IMR-90 (cell line): ENCODE results near the gene MFNG. TPM values are rescaled to one million over a fixed set of nuclear protein-coding genes. Genes with fewer than 3 reads are reported as not detected.

Experiments
- ATAC-seq: fragments of 200-7000 bp; cut with Tn5 transposase; 2 replicates; pipeline ENCODE4 v1.9.1; 2020; ENCODE audit warnings: low read depth, mild to moderate bottlenecking, moderate library complexity
- BruUV-seq: library from RNA; stranded (reverse); fragments of 400-500 nt; replicated peaks from 2 replicates; lab custom pipeline; 2021; lab: Mats Ljungman, UMichigan
- CTCF ChIA-PET: fragments of 300-600 bp; formaldehyde crosslinking; extraction: SDS; loops from one replicate; lab custom pipeline; 2021; ENCODE audit warnings: antibody characterized with exemption; lab: Yijun Ruan, JAX
- POLR2A ChIA-PET: fragments of 300-600 bp; sonication (Branson Sonifier 250); formaldehyde crosslinking; loops from one replicate; lab custom pipeline; 2022; ENCODE audit warnings: antibody characterized with exemption; ENCODE audit not compliant: unreplicated experiment; lab: Charles Lee
- DNase-seq: peaks from one replicate; pipeline ENCODE4 v3.0.0; 2013
- H2AFZ ChIP-seq: replicated peaks from 2 replicates; pipeline ENCODE3; 2013; ENCODE audit warnings: low read length, mild to moderate bottlenecking; ENCODE audit not compliant: poor library complexity
- H2AK5ac ChIP-seq: 2 replicates; pipeline ENCODE4 v1.6.1; 2013; ENCODE audit warnings: low read depth, low read length, inconsistent platforms
- H2AK9ac ChIP-seq: replicated peaks from 2 replicates; pipeline ENCODE3; 2013; ENCODE audit warnings: mild to moderate bottlenecking, low read depth, low read length, moderate library complexity; ENCODE audit not compliant: poor library complexity
- H2BK120ac ChIP-seq: 2 replicates; pipeline ENCODE4 v1.6.1; 2013; ENCODE audit warnings: low read depth, low read length, inconsistent platforms
- H2BK15ac ChIP-seq: 3 replicates; pipeline ENCODE4 v1.6.1; 2013; ENCODE audit warnings: low read depth, low read length, inconsistent platforms
- H2BK20ac ChIP-seq: 2 replicates; pipeline ENCODE4 v1.6.1; 2013; ENCODE audit warnings: low read depth, mild to moderate bottlenecking, inconsistent platforms, low read length, moderate library complexity
- H2BK5ac ChIP-seq: 2 replicates; pipeline ENCODE4 v1.6.1; 2013; ENCODE audit warnings: mild to moderate bottlenecking, low read depth, low read length, inconsistent platforms; ENCODE audit not compliant: poor library complexity, severe bottlenecking
- H3K14ac ChIP-seq: replicated peaks from 2 replicates; pipeline ENCODE4 v1.6.1; 2013; ENCODE audit warnings: low read depth, low read length, inconsistent platforms
- H3K18ac ChIP-seq: 2 replicates; pipeline ENCODE4 v1.6.1; 2013; ENCODE audit warnings: low read depth, low read length, control low read depth
- H3K23ac ChIP-seq: 2 replicates; pipeline ENCODE4 v1.6.1; 2013; ENCODE audit warnings: low read depth, low read length, inconsistent platforms
- H3K27ac ChIP-seq: 2 replicates; pipeline ENCODE4 v1.5.1; 2013; ENCODE audit warnings: mild to moderate bottlenecking, control low read depth, low read length; ENCODE audit not compliant: insufficient read depth
- H3K27me3 ChIP-seq: 2 replicates; pipeline ENCODE4 v1.6.1; 2013; ENCODE audit warnings: low read length; ENCODE audit not compliant: control insufficient read depth, insufficient read depth
- H3K36me3 ChIP-seq: 2 replicates; pipeline ENCODE4 v1.6.1; 2013; ENCODE audit warnings: low read length, mixed read lengths; ENCODE audit not compliant: control insufficient read depth, insufficient read depth
- H3K4ac ChIP-seq: 2 replicates; pipeline ENCODE4 v1.6.1; 2013; ENCODE audit warnings: low read depth, low read length, inconsistent platforms
- H3K4me1 ChIP-seq: 2 replicates; pipeline ENCODE4 v1.6.1; 2013; ENCODE audit warnings: low read length, mixed read lengths; ENCODE audit not compliant: control insufficient read depth, insufficient read depth
- H3K4me2 ChIP-seq: 2 replicates; pipeline ENCODE4 v1.6.1; 2013; ENCODE audit warnings: low read depth, mild to moderate bottlenecking, control low read depth, low read length, moderate library complexity
- H3K4me3 ChIP-seq: 2 replicates; pipeline ENCODE4 v1.5.1; 2013; ENCODE audit warnings: low read depth, mild to moderate bottlenecking, control low read depth, low read length, moderate library complexity; ENCODE audit not compliant: insufficient read depth
- H3K56ac ChIP-seq: 2 replicates; pipeline ENCODE4 v1.6.1; 2013; ENCODE audit warnings: low read length, inconsistent platforms; ENCODE audit not compliant: insufficient read depth; ENCODE audit errors: extremely low read depth
- H3K79me1 ChIP-seq, 2 experiments: 2 replicates each; pipeline ENCODE4 v1.6.1; 2013; ENCODE audit warnings: low read length in 2 of 2, inconsistent platforms in 1 of 2, low read depth in 1 of 2
- H3K9ac ChIP-seq: 2 replicates; pipeline ENCODE4 v1.6.1; 2013; ENCODE audit warnings: low read depth, low read length, control low read depth
- H3K9me1 ChIP-seq: 2 replicates; pipeline ENCODE4 v1.6.1; 2013; ENCODE audit warnings: low read length, inconsistent platforms; ENCODE audit not compliant: insufficient read depth
- H3K9me3 ChIP-seq: 2 replicates; pipeline ENCODE4 v1.6.1; 2013; ENCODE audit warnings: low read length; ENCODE audit not compliant: control insufficient read depth, insufficient read depth
- H4K20me1 ChIP-seq: 2 replicates; pipeline ENCODE4 v1.6.1; 2013; ENCODE audit warnings: low read length, inconsistent platforms; ENCODE audit not compliant: insufficient read depth
- H4K5ac ChIP-seq: 2 replicates; pipeline ENCODE4 v1.6.1; 2013; ENCODE audit warnings: mild to moderate bottlenecking, low read depth, low read length, control low read depth
- H4K8ac ChIP-seq, 2 experiments: 2 replicates each; pipeline ENCODE4 v1.6.1; 2013; ENCODE audit warnings: low read depth in 2 of 2, low read length in 2 of 2, control low read depth in 1 of 2, inconsistent platforms in 1 of 2
- H4K91ac ChIP-seq: 2 replicates; pipeline ENCODE4 v1.6.1; 2013; ENCODE audit warnings: low read depth, low read length, inconsistent platforms; ENCODE audit not compliant: insufficient read depth
- CHD1 ChIP-seq: IDR thresholded peaks from 2 replicates; pipeline ENCODE4 v1.6.1; 2012; ENCODE audit warnings: low read depth, low read length, improper control_type of control experiment
- ELK1 ChIP-seq: fragments of 150-350 bp; IDR thresholded peaks from 2 replicates; pipeline ENCODE4 v1.6.1; 2016; ENCODE audit warnings: low read depth, mild to moderate bottlenecking, low read length, moderate library complexity, borderline replicate concordance
- MAZ ChIP-seq: IDR thresholded peaks from 2 replicates; pipeline ENCODE4 v1.6.1; 2012; ENCODE audit warnings: low read depth, mild to moderate bottlenecking, low read length, improper control_type of control experiment, moderate library complexity, borderline replicate concordance
- RAD21 ChIP-seq: IDR thresholded peaks from 2 replicates; pipeline ENCODE4 v1.6.1; 2012; ENCODE audit warnings: low read length, improper control_type of control experiment
- SMC3 ChIP-seq: fragments of 150-350 bp; IDR thresholded peaks from 2 replicates; pipeline ENCODE4 v1.6.1; 2016; ENCODE audit warnings: low read depth, mild to moderate bottlenecking, antibody characterized with exemption, low read length, moderate library complexity
- WGBS, 2 experiments: methylation state at CpG; one replicate each; pipeline versions ENCODE4 v1.1.5 to v1.1.7; 2013; ENCODE audit warnings: missing lambda C conversion rate in 2 of 2; ENCODE audit not compliant: insufficient read length in 1 of 2; ENCODE audit errors: extremely low coverage in 2 of 2; 5-methylcytosine and 5-hydroxymethylcytosine counted together
- dilution Hi-C: fragments of 300-500 bp; cut with HindIII; formaldehyde crosslinking; loops from one replicate; pipeline ENCODE4 v1.14.3; 2018; ENCODE audit warnings: low sequenced_read_pairs; ENCODE audit not compliant: unreplicated experiment
- in situ Hi-C: fragments of 300-500 bp; cut with MboI; formaldehyde crosslinking; loops from 3 replicates; pipeline ENCODE4 v1.14.3; 2019; ENCODE audit warnings: low sequenced_read_pairs, inconsistent platforms, mixed read lengths
- intact Hi-C: fragments of 100-400 bp; cut with micrococcal nuclease; formaldehyde crosslinking; loops from 2 replicates; pipeline ENCODE4 v1.10.0; 2022
- polyA plus RNA-seq, 3 experiments: library from polyadenylated mRNA; depleted of rRNA; stranded (reverse); fragments of >200 nt; gene quantifications; 2 replicates each; pipeline ENCODE4 v1.2.3, GENCODE V29; 2012; ENCODE audit warnings: low replicate concordance in 1 of 3
- total RNA-seq: library from RNA; depleted of rRNA; stranded (reverse); fragments of >200 nt; gene quantifications from 2 replicates; pipeline ENCODE4 v1.2.3, GENCODE V29; 2012
- TF ChIP-seq, protein P1 (sequence below): conservative IDR thresholded peaks from 2 replicates; pipeline ENCODE4 v1.5.1; 2012; ENCODE audit warnings: mild to moderate bottlenecking, low read depth, low read length, improper control_type of control experiment
- TF ChIP-seq, protein P2 (sequence below): fragments of 150-350 bp; IDR thresholded peaks from 2 replicates; pipeline ENCODE4 v1.6.1; 2017; ENCODE audit warnings: mild to moderate bottlenecking, antibody characterized with exemption, low read length, low read depth

MFNG gene
- total and polyA plus RNA-seq, 2 of the 4 experiments (the other 2 are of a cell fraction), result 0.15 TPM; not detected in 1

DNA sequence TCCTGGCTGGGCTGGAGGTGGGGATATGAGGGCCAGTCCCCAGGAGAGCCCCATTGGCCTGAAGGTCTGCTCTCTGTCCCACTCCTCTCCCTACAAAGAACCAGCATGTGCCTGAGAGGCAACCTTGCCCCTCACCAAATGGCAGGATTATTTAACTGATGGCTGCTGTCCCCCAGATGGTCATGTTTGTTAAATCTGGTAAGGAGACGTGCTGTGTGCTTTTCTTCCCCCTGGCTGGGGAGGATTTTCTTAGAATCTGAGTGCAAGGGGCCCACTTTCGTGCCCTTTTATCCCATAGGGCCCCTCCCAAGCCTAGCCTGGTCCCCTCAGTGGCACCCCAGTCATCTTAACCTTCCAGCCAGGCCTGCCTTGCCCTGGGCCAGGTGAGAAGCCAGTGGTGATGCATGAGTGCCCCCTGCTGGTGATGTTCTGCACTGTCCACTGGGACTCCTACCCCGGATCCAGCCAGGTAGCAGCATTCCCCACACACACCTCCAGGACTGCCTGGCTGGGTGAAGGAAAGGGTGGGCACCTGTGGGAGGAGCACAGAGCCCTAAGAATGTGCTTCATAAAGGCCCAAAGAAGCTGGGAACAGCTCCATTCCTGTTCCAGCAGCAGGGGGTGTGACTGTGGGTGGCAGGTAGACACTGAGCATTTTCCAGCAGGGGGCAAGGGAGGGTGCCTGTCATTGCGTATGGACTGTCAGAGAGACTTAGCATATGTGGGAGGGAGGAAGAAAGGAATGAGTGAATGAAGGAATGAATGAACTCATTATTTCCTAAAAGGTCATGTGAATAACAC is 28.9 kb downstream of the MFNG start:
- H3K9me3 ChIP-seq, result no peaks in the 10 kb centered on the region

More for the DNA sequence above, 28.9 kb downstream of the MFNG start:
- peak overlapping the region; percentile 65 for H2AK5ac ChIP-seq
- intact Hi-C loops (loop anchor here (1.0 to 5.0 kb wide), 4 partner anchors 140 to 380 kb away; no protein-coding TSS in a partner anchor), in situ Hi-C loops (loop anchor here (5.0 kb wide), 1 partner anchor 140 kb away; no protein-coding TSS in a partner anchor), dilution Hi-C loops (no loop called here)
- peak overlapping the region; percentile 74 for H2AK9ac ChIP-seq
- H3K79me1 ChIP-seq, result peaks cover 0 to 3% of the 10 kb centered on the region in 2 experiments; a peak in 1 of 4 replicates
- H2BK15ac ChIP-seq, result peak overlapping the region; percentile 63; the same call in 2 of the 3 replicates
- no peak overlapping the region for H3K4me3 ChIP-seq
- ATAC-seq (peak; percentile 73), DNase-seq (peak; percentile 48)
- H4K20me1 ChIP-seq, result no peaks in the 10 kb centered on the region
- peaks cover 14% of the 10 kb centered on the region for H3K9me1 ChIP-seq
- H3K23ac ChIP-seq, result no peak overlapping the region
- BruUV-seq, result no TSS peak
- no CpG with 5 or more reads among the region's 4 CpGs for WGBS, 2 experiments
- no peak overlapping the region for H3K9ac ChIP-seq
- H3K27ac ChIP-seq, result no peak overlapping the region; the same call in 1 of the 2 replicates
- peak overlapping the region; percentile 87 for H4K91ac ChIP-seq
- H3K4me2 ChIP-seq, result no peak overlapping the region
- no peak overlapping the region for H3K14ac ChIP-seq
- ChIA-PET POLR2A (no interaction called here), CTCF (interaction anchor here (1.0 to 1.4 kb wide), 3 partner anchors 33 to 144 kb away, joined by 3 read pairs; no protein-coding TSS in a partner anchor)
- peak overlapping the region; percentile 55 for H2BK20ac ChIP-seq
- H3K4me1 ChIP-seq, result peaks cover 17% of the 10 kb centered on the region
- H3K36me3 ChIP-seq, result no peaks in the 10 kb centered on the region
- H3K18ac ChIP-seq, result no peak overlapping the region
- no peak overlapping the region for H3K56ac ChIP-seq
- peak overlapping the region; percentile 60 for H2AFZ ChIP-seq
- TF ChIP-seq, protein P1, sequence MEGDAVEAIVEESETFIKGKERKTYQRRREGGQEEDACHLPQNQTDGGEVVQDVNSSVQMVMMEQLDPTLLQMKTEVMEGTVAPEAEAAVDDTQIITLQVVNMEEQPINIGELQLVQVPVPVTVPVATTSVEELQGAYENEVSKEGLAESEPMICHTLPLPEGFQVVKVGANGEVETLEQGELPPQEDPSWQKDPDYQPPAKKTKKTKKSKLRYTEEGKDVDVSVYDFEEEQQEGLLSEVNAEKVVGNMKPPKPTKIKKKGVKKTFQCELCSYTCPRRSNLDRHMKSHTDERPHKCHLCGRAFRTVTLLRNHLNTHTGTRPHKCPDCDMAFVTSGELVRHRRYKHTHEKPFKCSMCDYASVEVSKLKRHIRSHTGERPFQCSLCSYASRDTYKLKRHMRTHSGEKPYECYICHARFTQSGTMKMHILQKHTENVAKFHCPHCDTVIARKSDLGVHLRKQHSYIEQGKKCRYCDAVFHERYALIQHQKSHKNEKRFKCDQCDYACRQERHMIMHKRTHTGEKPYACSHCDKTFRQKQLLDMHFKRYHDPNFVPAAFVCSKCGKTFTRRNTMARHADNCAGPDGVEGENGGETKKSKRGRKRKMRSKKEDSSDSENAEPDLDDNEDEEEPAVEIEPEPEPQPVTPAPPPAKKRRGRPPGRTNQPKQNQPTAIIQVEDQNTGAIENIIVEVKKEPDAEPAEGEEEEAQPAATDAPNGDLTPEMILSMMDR, result peak; percentile 90
- TF ChIP-seq, protein P2, sequence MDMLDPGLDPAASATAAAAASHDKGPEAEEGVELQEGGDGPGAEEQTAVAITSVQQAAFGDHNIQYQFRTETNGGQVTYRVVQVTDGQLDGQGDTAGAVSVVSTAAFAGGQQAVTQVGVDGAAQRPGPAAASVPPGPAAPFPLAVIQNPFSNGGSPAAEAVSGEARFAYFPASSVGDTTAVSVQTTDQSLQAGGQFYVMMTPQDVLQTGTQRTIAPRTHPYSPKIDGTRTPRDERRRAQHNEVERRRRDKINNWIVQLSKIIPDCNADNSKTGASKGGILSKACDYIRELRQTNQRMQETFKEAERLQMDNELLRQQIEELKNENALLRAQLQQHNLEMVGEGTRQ, result no peak
- TF ChIP-seq ELK1 (no peak), SMC3 (peak; percentile 98), RAD21 (peak; percentile 97), CHD1 (no peak), MAZ (no peak)
- H4K5ac ChIP-seq, result no peak overlapping the region
- peaks cover 9% of the 10 kb centered on the region for H3K27me3 ChIP-seq
- H3K4ac ChIP-seq, result peak overlapping the region; percentile 57
- peak overlapping the region; percentile 89 for H2BK120ac ChIP-seq
- H2BK5ac ChIP-seq, result no peak overlapping the region
- no peak overlapping the region; a peak in 1 of 4 replicates for H4K8ac ChIP-seq
